HG02938 (cell line): ENCODE results near the gene CACHD1.
"Not testable (repeated sequence)": the region's sequence is repeated elsewhere in the genome, so short reads cannot be mapped to it uniquely, and the experiment has no call there.

Source experiments
- ATAC-seq: cut with Tn5 transposase; IDR thresholded peaks from one replicate; pipeline ENCODE4 v1.9.1; 2021; ENCODE audit warnings: mild to moderate bottlenecking, moderate library complexity; ENCODE audit not compliant: unreplicated experiment

Gene CACHD1

GRCh38 chr1:64687725-64688327, 217.9 kb downstream of the CACHD1 start:
- no peak for ATAC-seq

- no peak for ATAC-seq
Measured at GRCh38 chr1:64691626-64692025, 221.7 kb downstream of the CACHD1 start.

- ATAC-seq: no peak
Measured at GRCh38 chr1:64692911-64693310, 223.0 kb downstream of the CACHD1 start.

- no peak for ATAC-seq
Measured at GRCh38 chr1:64693406-64693805, 223.5 kb downstream of the CACHD1 start.

GRCh38 chr1:64696879-64697278, 226.9 kb downstream of the CACHD1 start:
- ATAC-seq: no peak

- ATAC-seq: no peak
Measured at GRCh38 chr1:64699327-64699726, 229.4 kb downstream of the CACHD1 start.

- ATAC-seq: no peak
Measured at GRCh38 chr1:64701071-64701470, 231.1 kb downstream of the CACHD1 start.

- ATAC-seq: no peak
Measured at GRCh38 chr1:64701886-64702285, 232.0 kb downstream of the CACHD1 start.

GRCh38 chr1:64702670-64703069, 232.7 kb downstream of the CACHD1 start:
- not testable (repeated sequence) for ATAC-seq

GRCh38 chr1:64703600-64703999, 233.7 kb downstream of the CACHD1 start:
- no peak for ATAC-seq

- no peak for ATAC-seq
Measured at GRCh38 chr1:64705591-64705990, 235.7 kb downstream of the CACHD1 start.

GRCh38 chr1:64711266-64711665, 241.3 kb downstream of the CACHD1 start:
- no peak for ATAC-seq

GRCh38 chr1:64712049-64712448, 242.1 kb downstream of the CACHD1 start:
- ATAC-seq: no peak

GRCh38 chr1:64715186-64715585, 245.3 kb downstream of the CACHD1 start:
- ATAC-seq: no peak

- no peak for ATAC-seq
Measured at GRCh38 chr1:64721135-64721534, 251.2 kb downstream of the CACHD1 start.

GRCh38 chr1:64721576-64722145, 251.7 kb downstream of the CACHD1 start:
- ATAC-seq: no peak

- no peak for ATAC-seq
Measured at GRCh38 chr1:64727861-64728260, 257.9 kb downstream of the CACHD1 start.

- no peak for ATAC-seq
Measured at GRCh38 chr1:64733581-64734286, 263.8 kb downstream of the CACHD1 start.

- no peak for ATAC-seq
Measured at GRCh38 chr1:64734287-64734652, 264.3 kb downstream of the CACHD1 start.

GRCh38 chr1:64740687-64741086, 270.8 kb downstream of the CACHD1 start:
- ATAC-seq: not testable (repeated sequence)
